Panc1 (cell line): Measurements from ENCODE around the gene ERN1. TPM values are rescaled to one million over a fixed set of nuclear protein-coding genes. Genes with fewer than 3 reads are reported as not detected.

ENCODE experiments used
- ATAC-seq: fragments of 200-7000 bp; cut with Tn5 transposase; 2 replicates; pipeline ENCODE4 v1.9.1; 2020; ENCODE audit warnings: mild to moderate bottlenecking, moderate library complexity
- BruUV-seq: library from RNA; stranded (reverse); fragments of 400-500 nt; replicated peaks from 2 replicates; lab custom pipeline; 2021; lab: Mats Ljungman, UMichigan
- CTCF ChIA-PET: fragments of 300-600 bp; sonication (Branson Sonifier 250); formaldehyde crosslinking; loops from one replicate; lab custom pipeline; 2022; ENCODE audit warnings: antibody characterized with exemption; lab: Charles Lee
- POLR2A ChIA-PET: fragments of 300-600 bp; sonication (Branson Sonifier 250); formaldehyde crosslinking; loops from one replicate; lab custom pipeline; 2022; ENCODE audit warnings: antibody characterized with exemption; lab: Charles Lee
- DNase-seq: peaks from one replicate; pipeline ENCODE4 v3.0.0-alpha.2; 2010; ENCODE audit warnings: low read depth, low spot score
- H3K27ac ChIP-seq: 2 replicates; pipeline ENCODE4 v1.5.1; 2011; ENCODE audit warnings: mild to moderate bottlenecking, low read length, inconsistent platforms
- H3K27me3 ChIP-seq: fragments of 200-500 bp; sonication (Bioruptor generic); 2 replicates; pipeline ENCODE4 v1.6.0; 2014; ENCODE audit warnings: low read length, inconsistent platforms; ENCODE audit not compliant: control insufficient read depth, insufficient read depth
- H3K36me3 ChIP-seq: fragments of 200-500 bp; sonication (Bioruptor generic); 2 replicates; pipeline ENCODE4 v1.5.1; 2014; ENCODE audit warnings: inconsistent platforms, mild to moderate bottlenecking, low read length, moderate library complexity; ENCODE audit not compliant: control insufficient read depth, insufficient read depth
- H3K4me1 ChIP-seq: 2 replicates; pipeline ENCODE4 v1.5.1; 2011; ENCODE audit warnings: inconsistent platforms, mild to moderate bottlenecking, low read length, moderate library complexity; ENCODE audit not compliant: control insufficient read depth, insufficient read depth
- H3K4me3 ChIP-seq, 2 experiments: 2 replicates each; pipeline ENCODE4 v1.5.1; 2011 to 2012; ENCODE audit warnings: low read depth in 2 of 2, low read length in 2 of 2, mild to moderate bottlenecking in 2 of 2, inconsistent platforms in 1 of 2, moderate library complexity in 1 of 2
- H3K9me3 ChIP-seq: fragments of 200-500 bp; sonication (Bioruptor generic); 2 replicates; pipeline ENCODE4 v1.5.1; 2014; ENCODE audit warnings: low read depth, mild to moderate bottlenecking, inconsistent platforms, low read length, moderate library complexity; ENCODE audit not compliant: control insufficient read depth, insufficient read depth
- CTCF ChIP-seq: fragments of 450-650 bp; IDR thresholded peaks from 2 replicates; pipeline ENCODE4 v1.5.1; 2017; ENCODE audit warnings: mild to moderate bottlenecking
- POLR2AphosphoS5 ChIP-seq: IDR thresholded peaks from 2 replicates; pipeline ENCODE4 v1.6.1; 2012; ENCODE audit warnings: mild to moderate bottlenecking, low read depth, low read length, moderate library complexity
- REST ChIP-seq, 2 experiments: IDR thresholded peaks; 2 replicates each; pipeline ENCODE4 v1.6.1; 2011 to 2012; ENCODE audit warnings: low read depth in 2 of 2, control low read depth in 1 of 2, low read length in 1 of 2, mild to moderate bottlenecking in 1 of 2, moderate library complexity in 1 of 2; ENCODE audit not compliant: insufficient read depth in 1 of 2
- SIN3A ChIP-seq: IDR thresholded peaks from 2 replicates; pipeline ENCODE4 v1.6.1; 2012; ENCODE audit warnings: low read depth, mild to moderate bottlenecking, low read length, moderate library complexity, borderline replicate concordance; ENCODE audit not compliant: insufficient read depth
- TCF7L2 ChIP-seq: IDR thresholded peaks from 2 replicates; pipeline ENCODE4 v1.6.1; 2011; ENCODE audit warnings: mild to moderate bottlenecking, low read depth, low read length, inconsistent platforms
- in situ Hi-C: cut with HindIII; loops from 2 replicates; pipeline ENCODE4 v1.10.0; 2016; ENCODE audit warnings: low sequenced_read_pairs, low pct_unique_long_range_greater_than_20kb
- intact Hi-C: fragments of 100-400 bp; cut with micrococcal nuclease; formaldehyde crosslinking; loops from one replicate; pipeline ENCODE4 v1.10.0; 2022; ENCODE audit not compliant: unreplicated experiment
- total RNA-seq: library from RNA; stranded (reverse); gene quantifications from one replicate; pipeline ENCODE4 v1.2.1, GENCODE V29; 2021; ENCODE audit not compliant: unreplicated experiment

The ERN1 gene
- total RNA-seq, 1 experiment from 2014 or later, result 12.1 TPM

GRCh38 chr17:64139542-64139941, 9.6 kb upstream of the ERN1 start:
- Histone ChIP-seq H3K4me3 (no peak overlapping the region), H3K4me1 (no peaks in the 10 kb centered on the region), H3K27ac (no peak overlapping the region), H3K27me3 (no peaks in the 10 kb centered on the region), H3K36me3 (no peaks in the 10 kb centered on the region), H3K9me3 (no peaks in the 10 kb centered on the region)
- POLR2A ChIA-PET, result interaction anchor here (0.7 kb wide), 1 partner anchor 71 kb away, joined by 3 read pairs; no protein-coding TSS in a partner anchor
- no TSS peak for BruUV-seq
- no peak for TF ChIP-seq TCF7L2
- no peak for TF ChIP-seq POLR2AphosphoS5
- no peak for TF ChIP-seq REST (IDR thresholded peaks at IDR 0.05; ENCODE audit: insufficient read depth in 1 of 2, low read depth in 2 of 2, low read length in 1 of 2)
- TF ChIP-seq SIN3A, result no peak
- no peak for TF ChIP-seq CTCF
- CTCF ChIA-PET, result no interaction called here
- in situ Hi-C loops, result no loop called here
- no peak for DNase-seq
- no peak for ATAC-seq
- intact Hi-C loops, result loop anchor here (10.0 kb wide), 2 partner anchors 75 to 225 kb away; partner anchors contain the start of genes CSHL1 and GH1

GRCh38 chr17:64138441-64138840, 8.5 kb upstream of the ERN1 start:
- TF ChIP-seq CTCF, result no peak
- TF ChIP-seq TCF7L2, result no peak
- no peak for TF ChIP-seq SIN3A
- TF ChIP-seq POLR2AphosphoS5, result no peak
- no peak for TF ChIP-seq REST (IDR thresholded peaks at IDR 0.05; ENCODE audit: insufficient read depth in 1 of 2, low read depth in 2 of 2, low read length in 1 of 2)
- Histone ChIP-seq H3K27ac (no peak overlapping the region), H3K27me3 (no peaks in the 10 kb centered on the region), H3K36me3 (no peaks in the 10 kb centered on the region), H3K4me1 (no peaks in the 10 kb centered on the region), H3K9me3 (no peaks in the 10 kb centered on the region), H3K4me3 (no peak overlapping the region)
- in situ Hi-C loops (no loop called here), intact Hi-C loops (loop anchor here (10.0 kb wide), 2 partner anchors 74 to 224 kb away; partner anchors contain the start of genes CSHL1 and GH1)
- POLR2A ChIA-PET, result no interaction called here
- DNase-seq (no peak), ATAC-seq (no peak)
- CTCF ChIA-PET, result interaction anchor here (0.5 kb wide), 1 partner anchor 226 kb away, joined by 4 read pairs; no protein-coding TSS in a partner anchor
- no TSS peak for BruUV-seq
